HG02870 (cell line): Measurements from ENCODE around the gene LSP1.

Experiments
- ATAC-seq: cut with Tn5 transposase; IDR thresholded peaks from one replicate; pipeline ENCODE4 v1.9.1; 2021; ENCODE audit warnings: mild to moderate bottlenecking, moderate library complexity; ENCODE audit not compliant: unreplicated experiment

LSP1 gene

DNA sequence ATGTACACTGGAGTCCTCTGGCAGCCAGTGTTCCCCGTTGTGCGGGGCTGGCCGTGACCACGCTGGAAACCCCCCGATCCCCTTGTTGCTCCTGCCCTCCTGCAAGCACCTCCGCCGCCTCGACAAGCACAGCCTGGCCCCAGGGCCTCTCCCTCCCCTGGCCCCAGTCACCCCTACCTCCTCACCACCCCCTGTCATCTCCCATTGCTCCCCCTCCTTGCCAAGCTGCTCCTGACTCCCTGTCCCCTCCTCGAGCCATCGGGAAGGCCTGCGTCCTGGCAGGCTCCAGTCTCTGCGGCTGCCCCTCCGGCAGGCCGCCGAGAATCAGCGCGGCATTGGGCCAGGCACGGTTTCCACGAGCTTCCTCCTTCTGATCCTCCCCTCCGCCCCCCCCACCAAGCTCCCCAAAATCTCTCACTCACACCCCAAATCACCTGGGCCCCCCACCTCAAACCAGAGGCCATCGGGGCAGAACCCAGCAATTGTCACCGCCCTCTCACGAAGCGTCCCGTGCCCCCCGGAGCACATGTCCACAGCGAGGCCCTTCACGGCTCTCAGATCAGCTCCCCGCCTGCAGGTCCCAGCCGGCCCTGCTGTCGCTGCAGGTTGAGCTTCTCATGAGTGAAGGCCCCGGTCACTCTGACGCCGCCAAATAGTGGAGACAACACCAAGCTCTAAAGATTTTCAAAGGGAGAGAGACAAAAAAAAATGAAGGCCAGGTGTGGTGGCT lies 5.7 kb upstream of the LSP1 start:
- ATAC-seq = no peak

DNA sequence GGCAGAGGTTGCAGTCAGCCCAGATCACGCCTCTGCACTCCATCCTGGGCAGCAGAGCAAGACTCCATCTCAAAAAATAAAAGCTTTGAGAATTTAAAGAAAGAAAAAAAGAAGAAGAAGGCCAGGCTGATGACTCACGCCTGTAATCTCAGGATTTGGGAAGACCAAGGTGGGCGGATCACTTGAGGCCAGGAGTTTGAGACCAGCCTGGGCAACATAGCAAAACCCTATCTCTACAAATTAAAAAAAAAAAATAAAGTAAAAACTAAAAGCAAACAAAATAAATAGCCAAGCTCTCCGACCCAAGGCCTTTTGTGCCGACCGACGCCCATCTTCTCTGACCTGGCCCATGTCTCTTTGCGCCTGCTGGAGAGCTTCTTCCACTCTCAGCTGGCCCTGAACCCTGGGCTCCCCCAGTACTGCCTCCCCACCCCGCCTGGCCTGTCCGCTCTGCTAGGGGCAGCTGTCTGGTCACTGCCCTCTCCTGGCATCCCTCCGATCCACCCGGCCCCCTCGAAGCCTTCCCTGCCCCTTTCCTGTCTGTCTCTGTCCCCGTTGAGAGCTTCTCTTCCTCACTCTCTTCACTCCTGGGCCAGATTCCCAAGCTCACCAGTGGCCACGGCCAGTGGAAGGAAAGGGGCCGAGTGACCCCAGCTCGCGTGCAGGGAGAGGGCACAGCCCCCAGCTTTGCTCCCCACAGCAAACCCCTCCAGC lies 4.8 kb upstream of the LSP1 start:
- ATAC-seq = no peak

DNA sequence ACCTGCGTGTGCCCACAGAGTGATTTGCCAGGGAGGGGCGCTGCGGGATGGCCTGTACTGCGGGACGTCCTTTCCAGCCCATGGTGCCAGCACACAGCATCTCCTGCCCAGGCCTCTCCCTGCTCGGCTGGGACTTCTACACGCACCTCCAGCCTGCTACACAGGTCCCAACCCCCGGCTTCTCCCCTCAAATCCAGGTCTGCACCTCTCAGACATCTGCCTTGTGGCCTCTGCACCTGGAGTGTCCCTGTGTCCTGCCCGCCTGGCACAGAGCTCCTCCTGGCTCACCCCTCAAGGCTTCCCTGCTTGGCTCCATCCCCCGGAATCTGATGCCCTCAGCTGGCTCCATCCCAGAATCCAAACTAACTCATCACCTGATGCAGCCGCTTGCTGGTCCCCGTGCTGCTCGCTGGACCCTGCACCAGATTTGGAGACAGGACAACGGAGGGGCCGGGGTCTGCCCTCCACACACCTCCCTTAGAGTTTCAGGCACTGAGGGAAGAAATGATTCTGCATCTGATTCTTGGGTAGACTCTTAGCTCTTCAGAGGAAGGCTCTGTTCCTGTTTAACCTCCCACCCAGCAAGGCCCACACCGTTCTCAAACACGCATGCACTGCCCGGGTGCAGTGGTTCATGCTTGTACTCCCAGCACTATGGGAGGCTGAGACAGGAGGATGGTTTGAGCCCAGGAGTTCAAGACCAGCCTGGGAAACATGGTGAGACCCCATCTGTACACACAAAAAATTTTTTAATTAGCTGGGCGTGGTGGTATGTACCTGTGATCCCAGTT lies 4.0 kb upstream of the LSP1 start:
- ATAC-seq = no peak

DNA sequence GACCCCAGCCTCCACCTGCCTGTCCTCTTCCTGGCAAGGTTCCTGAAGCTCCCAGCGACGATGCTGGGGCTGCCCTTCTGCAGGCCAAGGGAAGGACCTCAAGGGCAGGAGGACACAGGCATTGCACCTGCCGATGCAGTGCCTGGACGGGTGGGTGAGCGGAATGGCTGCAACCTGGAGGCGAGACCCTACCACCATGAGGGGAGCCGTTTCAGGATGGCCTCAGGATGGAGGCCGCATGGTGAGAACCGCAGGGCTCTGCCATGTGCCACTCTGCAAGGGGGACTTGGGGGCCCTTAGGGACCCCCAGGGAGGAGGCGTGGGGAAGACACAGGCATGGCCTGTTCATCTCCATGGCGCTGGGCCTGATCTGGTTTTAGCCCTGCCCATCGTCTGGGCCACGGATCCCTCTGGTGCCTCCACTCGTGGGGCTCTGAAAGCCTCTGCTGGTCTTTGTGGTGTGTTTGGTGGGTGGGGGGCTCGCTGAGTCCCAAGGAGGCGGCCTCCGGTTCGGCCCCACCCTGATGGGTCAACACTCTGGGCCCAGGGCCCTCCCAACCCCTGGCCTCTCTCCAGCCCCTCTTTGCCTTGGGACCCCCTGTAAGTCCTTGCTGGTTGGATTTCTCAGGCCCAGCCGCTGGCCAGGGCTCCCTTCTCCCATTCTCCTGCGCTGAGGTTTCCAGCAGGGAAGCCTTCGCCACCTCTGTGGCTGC lies 1.3 kb upstream of the LSP1 start:
- ATAC-seq = no peak

DNA sequence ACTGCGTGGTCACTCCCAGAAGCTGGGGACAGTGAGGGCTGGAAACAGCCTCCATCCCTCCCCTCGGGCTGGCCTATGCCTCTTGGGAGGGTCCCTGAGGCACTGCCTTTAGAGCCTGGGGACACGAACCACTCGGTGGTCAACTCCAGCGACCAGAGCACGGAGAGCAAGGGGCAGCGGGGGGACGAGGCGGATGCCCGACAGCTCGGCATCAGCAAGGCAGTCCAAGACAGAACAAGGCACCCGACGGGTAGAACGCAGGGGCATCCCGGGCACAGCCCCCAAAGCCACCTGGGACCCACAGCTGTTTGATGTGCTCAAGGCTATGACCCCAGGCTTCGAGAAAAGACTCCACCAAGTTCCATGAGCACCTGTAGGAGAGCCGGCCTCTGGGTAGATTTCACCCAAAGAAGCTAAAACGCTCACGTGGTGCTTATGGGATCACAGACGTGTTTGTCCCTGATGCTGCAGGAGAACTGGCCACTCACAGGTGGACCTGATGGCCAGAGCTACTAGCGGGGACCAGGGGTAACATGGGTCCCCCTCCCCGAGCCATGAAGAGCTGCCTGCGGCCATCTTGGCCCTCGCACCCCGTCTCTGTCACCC lies 510 bp upstream of the LSP1 start:
- no peak for ATAC-seq

DNA sequence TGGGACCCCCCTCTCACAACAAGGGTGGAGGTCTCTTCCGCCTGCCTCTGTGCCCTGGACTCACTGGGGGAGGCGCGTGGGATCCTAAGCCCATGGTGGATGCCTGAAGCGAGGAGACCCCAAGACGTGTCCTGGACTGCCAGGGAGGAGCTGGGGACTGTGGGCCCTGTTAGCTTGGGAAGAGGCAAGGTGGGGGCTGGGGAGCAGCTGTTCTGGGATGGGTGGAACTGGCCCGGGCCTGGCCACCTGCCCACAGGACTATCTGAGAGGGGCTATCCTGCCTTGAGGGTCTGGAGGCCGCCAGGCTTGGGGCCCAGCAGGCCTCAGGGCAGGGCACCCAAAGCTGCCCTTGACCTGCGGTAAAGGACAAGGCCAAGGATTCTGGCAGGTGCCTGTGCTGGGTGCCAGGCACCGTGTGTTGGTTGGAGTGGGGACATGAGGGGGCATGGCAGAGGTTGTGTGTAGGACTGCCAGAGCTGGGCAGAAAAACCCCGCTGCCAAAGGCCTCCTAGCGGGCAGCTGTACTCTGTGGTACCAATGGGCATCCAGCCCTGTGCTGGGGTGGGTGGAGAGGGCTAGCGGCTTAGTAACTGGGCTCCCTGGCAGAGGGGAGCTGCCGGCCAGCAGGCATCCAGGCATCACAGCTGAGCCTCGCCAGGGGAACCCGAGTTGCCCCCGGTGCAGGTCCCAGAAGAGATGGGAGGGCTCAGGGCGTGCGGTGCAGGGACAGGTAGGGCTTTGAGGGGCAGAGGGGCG lies 670 bp downstream of the LSP1 start:
- no peak for ATAC-seq

DNA sequence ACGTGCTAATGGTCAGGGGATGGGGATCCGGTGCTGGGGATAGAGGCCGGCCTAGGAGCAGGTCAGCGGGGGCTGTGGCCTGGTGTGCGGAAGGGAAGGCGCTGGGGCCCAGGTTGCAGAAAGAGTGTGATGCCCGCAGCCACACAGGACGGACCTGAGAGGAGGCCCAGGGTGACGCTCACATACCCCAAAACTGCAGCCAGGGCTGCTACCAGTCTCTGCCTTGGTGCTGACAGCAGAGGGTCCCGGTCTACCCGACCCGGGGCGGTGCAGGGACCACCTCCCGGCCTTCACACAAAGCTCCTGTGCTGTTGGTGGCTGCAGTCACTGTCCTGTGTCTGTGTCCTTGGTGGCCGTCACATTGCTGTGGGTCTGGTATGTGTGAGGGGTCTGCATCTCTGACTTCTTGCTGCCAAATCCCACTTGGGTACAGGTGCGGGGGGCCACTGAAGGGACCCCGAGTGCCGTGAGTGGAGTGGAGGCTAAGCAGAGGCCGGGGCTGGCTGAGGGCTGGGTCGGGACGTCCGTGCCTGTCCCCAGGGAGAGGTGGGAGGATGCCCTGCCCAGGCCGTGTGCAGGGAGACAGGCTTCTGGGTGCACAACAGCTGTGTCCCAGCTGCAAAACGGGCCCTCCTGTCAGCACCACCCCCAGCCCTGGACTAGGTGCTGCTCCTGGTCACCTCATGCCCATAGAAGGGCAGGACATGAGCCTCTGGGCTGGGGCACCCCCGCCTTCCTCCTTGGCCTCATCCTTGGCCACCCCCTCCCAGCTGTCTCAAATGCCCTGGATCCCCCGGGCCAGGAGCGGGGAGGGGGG lies 1.5 kb downstream of the LSP1 start:
- ATAC-seq = peak; percentile 10

DNA sequence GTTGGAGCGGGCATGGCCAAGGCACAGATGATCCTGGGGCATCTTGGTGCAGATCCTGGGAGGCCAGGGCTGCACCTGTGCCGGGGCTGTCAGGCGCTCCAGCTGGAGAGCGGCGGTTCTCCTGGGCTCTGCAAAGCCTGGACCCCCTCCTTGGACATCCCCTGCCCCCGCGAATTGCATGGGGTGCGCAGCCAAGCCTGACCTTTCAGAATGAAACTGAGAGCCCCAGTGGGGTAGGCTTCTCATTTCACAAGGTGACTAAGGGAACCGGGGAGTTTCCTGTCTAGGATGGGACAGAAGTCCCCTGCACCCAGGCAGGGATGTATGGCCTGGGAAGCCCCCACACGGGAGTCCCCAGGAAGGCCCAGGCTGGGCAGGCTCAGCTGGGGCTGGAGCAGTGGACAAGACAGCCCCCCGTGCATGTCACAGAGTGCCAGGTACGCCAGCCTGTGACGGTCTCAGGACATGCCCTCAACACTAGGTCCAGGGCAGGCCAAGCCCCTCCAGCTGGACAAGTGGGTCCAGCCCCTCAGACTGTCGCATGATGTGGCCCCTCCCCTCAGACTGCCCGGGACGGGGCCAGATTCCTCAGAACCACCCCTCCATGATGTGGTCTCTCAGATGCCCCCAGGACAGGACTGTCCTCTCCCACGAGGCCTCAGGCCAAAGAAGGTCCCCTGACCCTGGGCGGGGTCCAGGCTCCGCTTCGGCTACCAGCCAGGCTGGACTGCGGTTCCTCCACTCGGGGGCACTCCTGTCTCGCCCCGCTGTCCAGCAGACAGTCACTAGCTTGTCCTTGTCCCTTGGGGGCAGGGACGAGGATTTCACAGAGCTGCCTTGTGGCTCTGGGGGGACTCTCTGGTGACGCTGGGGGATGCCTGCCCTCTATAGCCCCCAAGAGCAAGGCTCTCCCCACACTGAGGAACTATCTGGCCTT lies 2.3 kb downstream of the LSP1 start:
- peak; percentile 38 for ATAC-seq

DNA sequence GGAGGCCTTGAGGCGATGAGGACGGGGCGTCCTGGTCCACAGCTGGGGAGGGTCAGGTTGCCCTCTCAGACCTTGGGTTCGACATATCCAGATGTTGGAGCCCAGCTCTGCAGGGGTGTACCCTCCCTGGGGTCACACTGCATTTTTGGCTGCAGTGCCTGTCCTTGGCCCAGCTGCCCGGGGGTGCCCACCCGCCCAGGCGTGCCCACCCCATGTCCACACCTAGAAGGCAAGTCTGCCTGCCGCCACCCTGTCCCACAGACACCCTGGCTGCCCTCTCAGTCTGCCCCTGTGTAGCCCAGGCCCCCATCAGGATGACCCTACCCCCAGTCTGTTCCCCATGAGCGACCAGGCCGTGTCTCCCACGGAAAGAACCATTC lies 3.0 kb downstream of the LSP1 start:
- ATAC-seq = no peak

DNA sequence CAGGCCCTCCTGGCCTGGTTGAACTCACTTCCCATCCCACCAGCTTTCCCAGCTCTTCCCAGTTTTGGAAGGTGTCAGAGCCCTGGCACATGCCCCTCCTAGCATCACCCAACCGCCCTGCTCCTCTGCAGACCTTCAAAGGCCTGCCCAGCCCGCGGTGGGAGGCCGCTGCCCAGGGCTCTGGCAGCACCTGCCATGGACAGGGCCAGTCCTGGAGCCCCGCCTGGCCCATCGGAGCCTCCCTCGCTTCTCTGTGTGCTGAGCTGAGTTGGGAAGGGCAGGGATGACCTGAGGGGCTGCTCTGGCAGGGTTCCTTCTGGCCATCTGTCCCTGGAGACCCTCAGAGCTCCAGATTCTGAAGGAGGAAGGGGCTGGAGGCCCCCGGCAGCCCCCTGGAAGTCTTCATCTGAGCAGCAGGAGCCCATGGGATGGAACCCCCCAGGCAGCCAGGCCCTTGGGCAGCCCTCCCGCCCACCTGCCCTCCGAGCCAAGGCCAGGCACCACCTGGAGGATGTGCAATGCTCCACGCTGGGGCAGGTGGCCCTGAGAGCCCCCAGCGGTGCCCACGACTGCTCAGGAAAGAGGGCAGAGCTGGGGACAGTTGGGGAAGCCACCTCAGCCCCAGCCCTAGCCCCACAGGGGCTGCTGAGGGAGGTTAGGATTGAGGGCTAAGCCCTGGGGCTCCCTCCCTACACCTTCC lies 3.6 kb downstream of the LSP1 start:
- ATAC-seq = no peak

DNA sequence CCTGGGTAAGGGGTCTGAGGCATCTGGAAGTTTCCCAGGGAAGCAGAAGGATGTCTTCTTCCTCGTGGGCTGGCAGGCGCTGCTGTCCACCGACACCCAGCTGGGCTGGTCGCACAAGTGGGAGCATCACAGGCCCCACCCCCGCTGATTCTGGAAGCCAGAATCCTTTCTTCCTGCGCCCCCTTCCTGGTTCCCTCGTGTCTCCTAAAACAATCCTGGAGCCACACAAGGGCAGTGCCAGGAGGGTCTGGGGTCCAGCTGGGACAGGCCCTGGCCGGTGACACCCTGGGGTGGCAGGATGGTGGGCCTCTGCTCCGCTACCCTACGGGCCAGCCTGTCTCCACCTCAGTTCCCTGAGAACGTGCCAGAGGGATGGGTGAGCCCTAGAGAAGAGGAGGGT lies 4.2 kb downstream of the LSP1 start:
- no peak for ATAC-seq

DNA sequence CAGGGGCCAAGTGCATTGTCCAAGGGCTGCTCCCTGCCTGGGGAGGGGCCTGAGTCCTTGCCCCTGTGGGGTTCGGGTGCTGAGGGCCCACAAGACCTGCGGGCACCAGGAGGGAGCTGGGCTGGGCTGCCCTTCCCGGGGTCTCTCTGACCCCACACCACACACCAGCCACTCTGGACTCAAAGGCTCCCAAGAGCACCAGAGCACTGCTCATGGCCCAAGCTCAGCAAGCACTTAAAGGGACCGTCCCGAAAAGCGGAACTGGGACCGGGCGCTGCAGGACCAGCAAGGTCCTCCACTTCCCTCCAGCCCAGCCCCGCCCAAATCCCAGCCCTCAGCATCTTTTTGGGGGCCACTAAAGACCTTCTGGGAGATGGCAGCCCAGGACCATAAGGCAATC lies 5.3 kb downstream of the LSP1 start:
- ATAC-seq = no peak

DNA sequence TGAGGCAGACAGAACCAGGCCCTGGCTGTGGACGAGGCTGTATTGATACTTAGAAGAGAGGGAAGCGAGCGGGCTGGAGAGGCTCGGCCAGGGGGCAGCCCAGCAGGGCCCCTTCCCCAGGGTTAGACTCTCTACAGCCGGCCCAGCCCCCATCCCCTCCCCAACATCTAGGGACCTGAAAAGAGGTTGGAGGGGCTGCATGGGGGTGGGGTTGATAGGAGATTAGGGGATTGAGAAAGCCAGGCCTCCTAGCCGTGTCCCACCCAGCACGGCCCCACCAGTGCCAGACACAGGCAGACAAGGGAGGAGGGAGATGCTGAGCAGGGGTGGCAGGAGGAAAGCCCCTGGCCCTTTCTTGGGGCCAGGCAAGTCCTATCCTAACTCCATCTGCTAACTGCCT lies 5.7 kb downstream of the LSP1 start:
- no peak for ATAC-seq

DNA sequence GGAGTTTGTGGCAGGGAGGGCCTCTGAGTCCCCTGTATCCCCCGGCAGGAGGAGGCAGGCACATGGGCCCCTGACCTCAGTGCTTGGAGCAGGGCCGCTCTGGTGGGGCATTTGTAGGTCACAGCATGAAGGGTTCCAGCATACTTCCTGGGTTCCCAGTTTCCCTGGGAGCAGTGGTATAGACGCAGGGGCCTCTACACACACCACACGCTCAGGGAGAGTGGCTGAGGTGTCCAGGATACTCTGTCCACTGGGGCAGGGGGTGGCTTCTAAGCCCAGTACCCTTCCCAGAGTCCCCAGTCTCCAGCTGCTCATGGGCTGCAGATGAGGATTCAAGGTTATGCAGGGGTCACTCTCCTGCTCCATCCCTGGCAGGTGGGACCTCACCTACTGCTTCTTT lies 6.1 kb downstream of the LSP1 start:
- no peak for ATAC-seq

DNA sequence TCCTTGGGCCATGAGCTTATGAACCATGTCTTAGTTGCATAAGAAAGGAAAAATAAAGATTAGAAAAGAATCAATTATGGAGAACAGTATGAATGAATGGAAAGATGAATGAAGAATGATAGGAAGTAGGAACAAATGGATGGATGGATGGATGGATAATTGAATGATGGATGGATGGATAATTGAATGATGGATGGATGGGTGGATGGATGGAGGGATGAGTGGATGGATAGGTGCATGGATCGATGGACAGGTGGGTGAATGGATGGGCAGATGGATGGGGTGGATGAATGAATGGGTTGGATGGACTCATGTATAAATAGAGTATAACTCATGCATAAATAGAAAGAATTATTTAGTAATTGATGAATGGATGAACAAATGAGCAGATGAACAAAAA lies 7.2 kb downstream of the LSP1 start:
- no peak for ATAC-seq

DNA sequence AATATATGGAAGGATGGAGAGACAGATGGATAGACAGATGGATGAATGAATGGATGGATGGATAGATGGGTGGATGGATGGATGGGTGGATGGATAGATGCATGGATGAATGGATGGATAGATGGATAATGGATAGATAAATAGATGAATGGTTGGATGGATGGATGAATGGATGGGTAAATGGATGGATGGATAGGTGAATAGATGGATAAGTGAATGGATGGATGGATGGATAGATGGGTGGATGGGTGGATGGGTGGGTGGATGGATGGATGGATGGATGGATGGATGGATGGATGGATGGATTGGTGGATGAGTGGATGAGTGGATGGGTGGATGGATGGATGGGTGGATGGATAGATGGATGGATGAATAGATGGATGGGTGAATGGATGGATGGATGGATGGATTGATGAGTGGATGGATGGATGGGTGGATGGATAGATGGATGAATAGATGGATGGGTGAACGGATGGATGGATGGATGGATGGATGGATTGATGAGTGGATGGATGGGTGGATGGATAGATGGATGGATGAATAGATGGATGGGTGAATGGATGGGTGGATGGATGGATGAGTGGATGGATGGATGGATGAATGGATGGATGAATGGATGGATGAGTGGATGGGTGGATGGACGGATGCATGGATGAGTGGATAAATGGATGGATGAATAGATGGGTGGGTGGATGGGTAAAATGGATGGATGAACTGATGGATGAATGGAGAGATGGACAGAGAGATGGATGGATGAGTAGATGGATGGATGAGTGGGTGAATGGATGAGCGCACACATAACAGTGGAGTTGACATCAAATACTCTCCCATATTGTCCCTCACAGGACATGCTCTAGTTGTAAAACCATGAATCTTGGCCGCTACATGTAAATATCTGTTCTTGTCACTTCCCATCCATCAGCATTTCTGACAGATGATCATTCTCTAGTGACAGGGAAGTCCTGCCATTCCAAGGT lies 8.8 kb downstream of the LSP1 start:
- ATAC-seq = no peak
